H1 (cell line): ENCODE data around the gene DIAPH1. TPM values are rescaled to one million over a fixed set of nuclear protein-coding genes. Genes with fewer than 3 reads are reported as not detected.

Source experiments
- CTCF ChIA-PET: fragments of 300-600 bp; sonication (Branson Sonifier 250); formaldehyde crosslinking; loops from one replicate; lab custom pipeline; 2021; ENCODE audit not compliant: partially characterized antibody; lab: Charles Lee
- POLR2A ChIA-PET: fragments of 300-600 bp; sonication (Branson Sonifier 250); formaldehyde crosslinking; loops from one replicate; lab custom pipeline; 2021; ENCODE audit warnings: inconsistent platforms; ENCODE audit not compliant: partially characterized antibody; lab: Charles Lee
- DNase-seq, 2 experiments: peaks; one replicate each; pipeline versions ENCODE4 v3.0.0 to v3.0.0-alpha.2; 2010 to 2022; ENCODE audit warnings: low spot score in 2 of 2, low read depth in 1 of 2, mixed read lengths in 1 of 2
- FAIRE-seq: peaks from 2 replicates; lab custom pipeline; 2011; peaks lifted over from hg19 to GRCh38; lab: Jason Lieb, UNC
- H2AFZ ChIP-seq: 2 replicates; pipeline ENCODE4 v1.8.1; 2012; ENCODE audit warnings: low read length, inconsistent platforms
- H2AK5ac ChIP-seq: 2 replicates; pipeline ENCODE4 v1.6.1; 2013; ENCODE audit warnings: low read depth, low read length
- H2BK120ac ChIP-seq: replicated peaks from 2 replicates; pipeline ENCODE3; 2013; ENCODE audit warnings: low read depth, low read length, inconsistent platforms
- H2BK12ac ChIP-seq: 2 replicates; pipeline ENCODE4 v1.6.1; 2013; ENCODE audit warnings: low read depth, low read length
- H2BK15ac ChIP-seq: 2 replicates; pipeline ENCODE4 v1.6.1; 2013; ENCODE audit warnings: low read length
- H2BK20ac ChIP-seq: 2 replicates; pipeline ENCODE4 v1.6.1; 2013; ENCODE audit warnings: low read length
- H2BK5ac ChIP-seq: 2 replicates; pipeline ENCODE4 v1.6.1; 2013; ENCODE audit warnings: low read depth, low read length
- H3K14ac ChIP-seq: 2 replicates; pipeline ENCODE4 v1.6.1; 2013; ENCODE audit warnings: inconsistent platforms; ENCODE audit not compliant: insufficient read length
- H3K18ac ChIP-seq: 2 replicates; pipeline ENCODE4 v1.6.1; 2013; ENCODE audit warnings: low read length; ENCODE audit errors: extremely low read depth
- H3K23ac ChIP-seq: 2 replicates; pipeline ENCODE4 v1.6.1; 2013; ENCODE audit warnings: inconsistent platforms; ENCODE audit not compliant: insufficient read length
- H3K23me2 ChIP-seq: 2 replicates; pipeline ENCODE4 v1.6.1; 2013; ENCODE audit warnings: low read depth, low read length
- H3K27ac ChIP-seq: 2 replicates; pipeline ENCODE4 v1.6.1; 2011; ENCODE audit warnings: low read depth, low read length, inconsistent platforms
- H3K27me3 ChIP-seq, 4 experiments: replicated peaks in 1 of 4; 1 replicate in 1 of 4; 2 replicates in 3 of 4; pipeline versions ENCODE4 v1.6.1 to v1.8.1; 2011 to 2013; ENCODE audit warnings: low read length in 3 of 4, mild to moderate bottlenecking in 3 of 4, inconsistent platforms in 2 of 4, mixed read lengths in 2 of 4, moderate library complexity in 1 of 4; ENCODE audit not compliant: control insufficient read depth in 3 of 4, insufficient read depth in 3 of 4; ENCODE audit errors: extremely low read depth in 1 of 4
- H3K36me3 ChIP-seq, 4 experiments: 2 replicates each; pipeline versions ENCODE4 v1.6.1 to v1.8.1; 2011 to 2013; ENCODE audit warnings: mild to moderate bottlenecking in 4 of 4, low read length in 3 of 4, moderate library complexity in 2 of 4, control low read depth in 1 of 4, inconsistent platforms in 1 of 4; ENCODE audit not compliant: insufficient read depth in 4 of 4, control insufficient read depth in 2 of 4
- H3K4ac ChIP-seq: replicated peaks from 2 replicates; pipeline ENCODE3; 2013; ENCODE audit warnings: low read length, low read depth, mixed read lengths, inconsistent platforms; ENCODE audit not compliant: insufficient read length
- H3K4me1 ChIP-seq, 4 experiments: replicated peaks in 1 of 4; 1 replicate in 1 of 4; 2 replicates in 3 of 4; pipeline versions ENCODE4 v1.6.1 to v1.8.1; 2011 to 2013; ENCODE audit warnings: low read length in 3 of 4, inconsistent platforms in 2 of 4, mixed read lengths in 1 of 4; ENCODE audit not compliant: insufficient read depth in 4 of 4, control insufficient read depth in 3 of 4
- H3K4me2 ChIP-seq, 2 experiments: 2 replicates each; pipeline versions ENCODE4 v1.6.1 to v1.8.1; 2011 to 2013; ENCODE audit warnings: low read depth in 2 of 2, low read length in 2 of 2, control low read depth in 1 of 2, inconsistent platforms in 1 of 2, mild to moderate bottlenecking in 1 of 2; ENCODE audit not compliant: insufficient read depth in 1 of 2
- H3K4me3 ChIP-seq, 4 experiments: fragments of 200-600, 300-600 bp in 1 of 4; sonication (generic), shearing (Covaris generic), sonication (Bioruptor Twin) in 1 of 4; 2 replicates each; pipeline versions ENCODE4 v1.5.1 to v1.8.1; 2011 to 2016; ENCODE audit warnings: low read length in 4 of 4, low read depth in 3 of 4, control low read depth in 2 of 4, inconsistent platforms in 2 of 4, mild to moderate bottlenecking in 2 of 4, mixed read lengths in 1 of 4, moderate library complexity in 1 of 4; ENCODE audit not compliant: insufficient read depth in 2 of 4; ENCODE audit errors: extremely low read depth in 1 of 4
- H3K56ac ChIP-seq: replicated peaks from 2 replicates; pipeline ENCODE3; 2013; ENCODE audit warnings: low read depth, mild to moderate bottlenecking, mixed read lengths, low read length, inconsistent platforms; ENCODE audit not compliant: insufficient read length
- H3K79me1 ChIP-seq: 2 replicates; pipeline ENCODE4 v1.6.1; 2013; ENCODE audit warnings: low read depth, low read length, control low read depth
- H3K79me2 ChIP-seq, 2 experiments: 2 replicates each; pipeline versions ENCODE4 v1.6.1 to v1.8.1; 2012 to 2013; ENCODE audit warnings: low read length in 2 of 2, mild to moderate bottlenecking in 2 of 2, inconsistent platforms in 1 of 2; ENCODE audit not compliant: insufficient read depth in 2 of 2, control insufficient read depth in 1 of 2
- H3K9ac ChIP-seq, 4 experiments: replicated peaks in 1 of 4; 1 replicate in 1 of 4; 2 replicates in 3 of 4; pipeline versions ENCODE4 v1.6.1 to v1.8.1; 2011 to 2013; ENCODE audit warnings: low read depth in 3 of 4, low read length in 3 of 4, control low read depth in 2 of 4, mild to moderate bottlenecking in 2 of 4, moderate library complexity in 2 of 4, inconsistent platforms in 1 of 4; ENCODE audit errors: extremely low read depth in 1 of 4
- H3K9me3 ChIP-seq, 2 experiments: 2 replicates each; pipeline versions ENCODE4 v1.6.1 to v1.8.1; 2012 to 2013; ENCODE audit warnings: mild to moderate bottlenecking in 2 of 2, moderate library complexity in 2 of 2, control low read depth in 1 of 2, inconsistent platforms in 1 of 2, low read depth in 1 of 2, low read length in 1 of 2, mixed read lengths in 1 of 2; ENCODE audit not compliant: insufficient read depth in 2 of 2
- H4K20me1 ChIP-seq, 2 experiments: replicated peaks in 1 of 2; 2 replicates each; pipeline versions ENCODE3 to v1.8.1; 2011 to 2013; ENCODE audit warnings: inconsistent platforms in 2 of 2, low read length in 2 of 2, mild to moderate bottlenecking in 1 of 2; ENCODE audit not compliant: insufficient read depth in 2 of 2, control insufficient read depth in 1 of 2
- H4K5ac ChIP-seq: 2 replicates; pipeline ENCODE4 v1.6.1; 2013; ENCODE audit warnings: low read length, low read depth, mixed read lengths, inconsistent platforms; ENCODE audit not compliant: insufficient read length
- H4K8ac ChIP-seq: 2 replicates; pipeline ENCODE4 v1.8.0; 2013; ENCODE audit warnings: mild to moderate bottlenecking, moderate library complexity, low read length, inconsistent platforms; ENCODE audit not compliant: insufficient read depth; ENCODE audit errors: extremely low read depth
- H4K91ac ChIP-seq: replicated peaks from 2 replicates; pipeline ENCODE3; 2013; ENCODE audit warnings: low read length, mixed read lengths, inconsistent platforms; ENCODE audit not compliant: insufficient read length
- CEBPB ChIP-seq: IDR thresholded peaks from 2 replicates; pipeline ENCODE4 v1.6.1; 2012; ENCODE audit warnings: low read depth, low read length
- MAX ChIP-seq: IDR thresholded peaks from 2 replicates; pipeline ENCODE4 v1.6.1; 2012; ENCODE audit warnings: inconsistent platforms
- NRF1 ChIP-seq: IDR thresholded peaks from 2 replicates; pipeline ENCODE4 v1.6.1; 2011; ENCODE audit warnings: mild to moderate bottlenecking, low read depth, low read length, improper control_type of control experiment
- POLR2A ChIP-seq, 2 experiments: IDR thresholded peaks; 1 replicate in 1 of 2; 2 replicates in 1 of 2; pipeline ENCODE4 v1.6.1; 2011; ENCODE audit warnings: low read depth in 2 of 2, low read length in 2 of 2, mild to moderate bottlenecking in 2 of 2; ENCODE audit errors: control extremely low read depth in 1 of 2
- POU5F1 ChIP-seq: IDR thresholded peaks from 2 replicates; pipeline ENCODE4 v1.6.1; 2011; ENCODE audit warnings: low read depth, mild to moderate bottlenecking, low read length, moderate library complexity
- WGBS, 2 experiments: shearing (Covaris generic) in 1 of 2; methylation state at CpG; one replicate each; pipeline versions ENCODE4 v1.1.6 to v1.1.7; 2013 to 2015; ENCODE audit warnings: low lambda C conversion rate in 2 of 2, mixed read lengths in 2 of 2, inconsistent platforms in 1 of 2, low coverage in 1 of 2, missing lambda C conversion rate in 1 of 2; ENCODE audit not compliant: insufficient replicate concordance in 2 of 2, insufficient coverage in 1 of 2, insufficient read length in 1 of 2; ENCODE audit errors: extremely low coverage in 1 of 2, missing lambda C conversion rate in 1 of 2; 5-methylcytosine and 5-hydroxymethylcytosine counted together
- polyA plus RNA-seq, 7 experiments: library from polyadenylated mRNA; depleted of rRNA in 3 of 7; stranded (reverse) in 5 of 7; unstranded in 2 of 7; fragments of >200 nt in 5 of 7; fragments of 200-250 nt in 2 of 7; gene quantifications; 1 replicate in 5 of 7; 2 replicates in 1 of 7; 4 replicates in 1 of 7; pipeline versions ENCODE4 v1.2.1 to v1.2.3, GENCODE V29; 2011 to 2013; ENCODE audit warnings: missing spikeins in 2 of 7, mixed read lengths in 2 of 7
- total RNA-seq: library from RNA; stranded (reverse); fragmentation: NEBNext Ultra II Directional; extraction: Animal tissue kit (Norgen Biotek cat#: 25700); gene quantifications from 2 replicates; pipeline ENCODE4 v1.2.1, GENCODE V29; 2021
- TF ChIP-seq, protein P1 (sequence below): IDR thresholded peaks from 2 replicates; pipeline ENCODE4 v1.6.1; 2012; ENCODE audit warnings: inconsistent platforms

DIAPH1 gene
- total and polyA plus RNA-seq, 2 of the 8 experiments (the other 6 are each of a cell fraction or from before 2014, with no cell fraction given), result 61.2 to 114 TPM

- H3K27me3 ChIP-seq, result peaks cover 13 to 38% (median 33%) of the 10 kb centered on the region in 4 experiments
- H3K23ac ChIP-seq, result no peak overlapping the region
- H4K5ac ChIP-seq, result no peak overlapping the region
- H3K4me2 ChIP-seq, result no peak overlapping the region
- peaks cover 0 to 3% of the 10 kb centered on the region in 2 experiments; a peak in 1 of 4 replicates for H3K79me2 ChIP-seq
- H2BK20ac ChIP-seq, result no peak overlapping the region
- H3K56ac ChIP-seq, result no peak overlapping the region
- no peak overlapping the region for H2AK5ac ChIP-seq
- H3K9ac ChIP-seq, result no peak overlapping the region
- H3K14ac ChIP-seq, result no peak overlapping the region
- peaks cover 13 to 25% of the 10 kb centered on the region in 2 experiments for H4K20me1 ChIP-seq
- no peak overlapping the region for H2BK12ac ChIP-seq
- no peak overlapping the region for H2AFZ ChIP-seq
- H3K79me1 ChIP-seq, result no peaks in the 10 kb centered on the region; the same call in none of the 2 replicates
- FAIRE-seq, result no peak
- no peak overlapping the region for H3K4ac ChIP-seq
- no peaks in the 10 kb centered on the region for H3K9me3 ChIP-seq
- H3K18ac ChIP-seq, result no peak overlapping the region
- no peak overlapping the region for H3K27ac ChIP-seq
- H4K91ac ChIP-seq, result no peak overlapping the region
- H3K36me3 ChIP-seq, result no peaks in the 10 kb centered on the region
- TF ChIP-seq POU5F1 (no peak), NRF1 (no peak), CEBPB (no peak), MAX (peak; percentile 58), POLR2A (IDR thresholded peaks at IDR 0.05; ENCODE audit: control extremely low read depth in 1 of 2, low read depth in 2 of 2, low read length in 2 of 2) (no peak)
- TF ChIP-seq, protein P1, sequence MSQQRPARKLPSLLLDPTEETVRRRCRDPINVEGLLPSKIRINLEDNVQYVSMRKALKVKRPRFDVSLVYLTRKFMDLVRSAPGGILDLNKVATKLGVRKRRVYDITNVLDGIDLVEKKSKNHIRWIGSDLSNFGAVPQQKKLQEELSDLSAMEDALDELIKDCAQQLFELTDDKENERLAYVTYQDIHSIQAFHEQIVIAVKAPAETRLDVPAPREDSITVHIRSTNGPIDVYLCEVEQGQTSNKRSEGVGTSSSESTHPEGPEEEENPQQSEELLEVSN, result peak; percentile 46; the same call in 1 of the 2 replicates
- 98% methylated on average over 6 of the region's 7 CpGs; no CpG with 5 or more reads in 1 of the 2 experiments for WGBS, 2 experiments
- H3K4me3 ChIP-seq, result no peak overlapping the region
- H2BK15ac ChIP-seq, result 0 out of 2 replicates have a peak overlapping the region, but pooled peaks have one; percentile 46
- ChIA-PET CTCF (interaction anchor here (0.9 to 14.3 kb wide), 12 partner anchors 10 to 295 kb away, joined by 3 to 164 read pairs (median 6); partner anchors contain the start of genes PCDHB10, PCDHGA10, PCDHGA11 and PCDHGA3), POLR2A (no interaction called here)
- H3K23me2 ChIP-seq, result peaks cover 19% of the 10 kb centered on the region
- no peak overlapping the region for H2BK120ac ChIP-seq
- no peak for DNase-seq
- peaks cover 5 to 29% (median 16%) of the 10 kb centered on the region in 4 experiments for H3K4me1 ChIP-seq
- H4K8ac ChIP-seq, result no peak overlapping the region
- H2BK5ac ChIP-seq, result no peak overlapping the region
Observed at GRCh38 chr5:141487131-141487530, 131.7 kb downstream of the DIAPH1 start.
